Right atrium auricular region (tissue), 2 donors: ENCODE measurements around the gene TAAR1. TPM values are rescaled to one million over a fixed set of nuclear protein-coding genes. Genes with fewer than 3 reads are reported as not detected.

Experiments
- DNase-seq: peaks from one replicate; pipeline ENCODE4 v3.0.0-alpha.2; 2019; ENCODE audit warnings: low spot score
- H3K27ac ChIP-seq, 2 donors: fragments of 200-600 bp; sonication (generic); 1 replicate in 1 of 2; 2 replicates in 1 of 2; pipeline ENCODE4 v1.5.1; 2016 to 2019
- H3K27me3 ChIP-seq, 2 donors: fragments of 200-600 bp; sonication (generic); one replicate each; pipeline versions ENCODE4 v1.5.1 to v1.6.0; 2017 to 2019
- H3K36me3 ChIP-seq: fragments of 200-600 bp; sonication (generic); one replicate; pipeline ENCODE4 v1.5.1; 2016
- H3K4me1 ChIP-seq, 2 donors: fragments of 200-600 bp; sonication (generic); one replicate each; pipeline versions ENCODE4 v1.5.1 to v1.6.0; 2017 to 2019
- H3K4me3 ChIP-seq, 2 donors: fragments of 200-600 bp; sonication (generic); 1 replicate in 1 of 2; 2 replicates in 1 of 2; pipeline ENCODE4 v1.5.1; 2017 to 2019; ENCODE audit warnings: mild to moderate bottlenecking in 1 of 2, moderate library complexity in 1 of 2
- H3K9me3 ChIP-seq, 2 donors: fragments of 200-600 bp; sonication (generic); one replicate each; pipeline ENCODE4 v1.5.1; 2019
- CTCF ChIP-seq, 2 donors: fragments of 200-600 bp; sonication (generic); IDR thresholded peaks; one replicate each; pipeline ENCODE4 v1.5.1; 2019; ENCODE audit warnings: antibody characterized with exemption in 2 of 2
- total RNA-seq, 2 donors: library from RNA; depleted of rRNA; stranded (reverse); fragments of >200 nt; gene quantifications; one replicate each; pipeline ENCODE4 v1.1.0, GENCODE V29; 2016

The TAAR1 gene
- total RNA-seq, 2 donors from 2014 or later: not detected

- DNase-seq: no peak
- no peak overlapping the region for H3K4me3 ChIP-seq
- H3K36me3 ChIP-seq: no peaks in the 10 kb centered on the region
- TF ChIP-seq CTCF (IDR thresholded peaks at IDR 0.05): no peak
- no peaks in the 10 kb centered on the region for H3K9me3 ChIP-seq
- H3K4me1 ChIP-seq: no peaks in the 10 kb centered on the region
- no peaks in the 10 kb centered on the region for H3K27me3 ChIP-seq
- H3K27ac ChIP-seq: no peak overlapping the region
These were observed 24.2 kb downstream of the TAAR1 start for GRCh38 chr6:132634796-132635195.

- Histone ChIP-seq H3K4me3 (no peak overlapping the region), H3K36me3 (no peaks in the 10 kb centered on the region), H3K4me1 (no peaks in the 10 kb centered on the region), H3K27me3 (no peaks in the 10 kb centered on the region), H3K27ac (no peak overlapping the region), H3K9me3 (no peaks in the 10 kb centered on the region)
- DNase-seq: no peak
- no peak for TF ChIP-seq CTCF (IDR thresholded peaks at IDR 0.05)
These were observed 25.6 kb downstream of the TAAR1 start for GRCh38 chr6:132633362-132633761.

- DNase-seq: no peak
- peaks cover 0 to 5% of the 10 kb centered on the region in 2 donors for H3K9me3 ChIP-seq
- no peak for TF ChIP-seq CTCF (IDR thresholded peaks at IDR 0.05)
- no peaks in the 10 kb centered on the region for H3K36me3 ChIP-seq
- H3K27ac ChIP-seq: no peak within 1 kb of the TSS
- H3K4me3 ChIP-seq: no peak within 1 kb of the TSS
- H3K4me1 ChIP-seq: no peaks in the 10 kb centered on the region
- no peaks in the 10 kb centered on the region for H3K27me3 ChIP-seq
These were observed 34.8 kb downstream of the TAAR1 start, which contains the start of gene TAAR2 for GRCh38 chr6:132624175-132624574. Gene TAAR2, minus strand, starts transcription at chr6:132624275. Its CDS starts 0 bp downstream, at chr6:132624275.

GRCh38 chr6:132623106-132623845 lies 35.7 kb downstream of the TAAR1 start:
- DNase-seq: no peak
- no peaks in the 10 kb centered on the region for H3K4me1 ChIP-seq
- H3K27me3 ChIP-seq: no peaks in the 10 kb centered on the region
- no peaks in the 10 kb centered on the region for H3K36me3 ChIP-seq
- H3K9me3 ChIP-seq: peaks cover 0 to 5% of the 10 kb centered on the region in 2 donors
- H3K4me3 ChIP-seq: no peak overlapping the region
- H3K27ac ChIP-seq: no peak overlapping the region
- no peak for TF ChIP-seq CTCF (IDR thresholded peaks at IDR 0.05)

GRCh38 chr6:132616677-132617076 lies 42.3 kb downstream of the TAAR1 start:
- no peak for TF ChIP-seq CTCF (IDR thresholded peaks at IDR 0.05)
- DNase-seq: no peak
- Histone ChIP-seq H3K4me3 (no peak overlapping the region), H3K9me3 (no peaks in the 10 kb centered on the region), H3K27ac (no peak overlapping the region), H3K36me3 (no peaks in the 10 kb centered on the region), H3K27me3 (no peaks in the 10 kb centered on the region), H3K4me1 (no peaks in the 10 kb centered on the region)

GRCh38 chr6:132614554-132614953 lies 44.4 kb downstream of the TAAR1 start:
- no peaks in the 10 kb centered on the region for H3K36me3 ChIP-seq
- no peak for TF ChIP-seq CTCF (IDR thresholded peaks at IDR 0.05)
- H3K9me3 ChIP-seq: no peaks in the 10 kb centered on the region
- H3K4me1 ChIP-seq: no peaks in the 10 kb centered on the region
- no peaks in the 10 kb centered on the region for H3K27me3 ChIP-seq
- no peak overlapping the region for H3K27ac ChIP-seq
- DNase-seq: no peak
- no peak overlapping the region for H3K4me3 ChIP-seq
